Measurements from ENCODE around the gene ACTN1.

- no peak for TF ChIP-seq CTCF (conservative IDR thresholded peaks at IDR 0.05; ENCODE audit: low read depth, low read length)
- TF ChIP-seq EZH2 (IDR thresholded peaks at IDR 0.05; ENCODE audit: borderline replicate concordance, low read depth, low read length, poor library complexity, severe bottlenecking): no peak
Observed at GRCh38 chr14:68906439-68906838, 72.7 kb downstream of the ACTN1 start.
